HCT116 (cell line): ENCODE results near the gene RPL41. TPM values are rescaled to one million over a fixed set of nuclear protein-coding genes. Genes with fewer than 3 reads are reported as not detected.

Source experiments
- ATAC-seq: fragments of 200-7000 bp; cut with Tn5 transposase; 2 replicates; pipeline ENCODE4 v1.9.1; 2020; ENCODE audit warnings: mild to moderate bottlenecking, moderate library complexity
- Bru-seq: library from RNA; stranded (reverse); fragments of 400-500 nt; gene quantifications from one replicate; lab custom pipeline; 2021; lab: Mats Ljungman, UMichigan
- BruChase-seq, 2 experiments: library from RNA; stranded (reverse); fragments of 400-500 nt; gene quantifications; one replicate each; lab custom pipeline; 2021; lab: Mats Ljungman, UMichigan
- BruUV-seq: library from RNA; stranded (reverse); fragments of 400-500 nt; replicated peaks from 2 replicates; lab custom pipeline; 2021; lab: Mats Ljungman, UMichigan
- CTCF ChIA-PET: fragments of 300-600 bp; sonication (Branson Sonifier 250); formaldehyde crosslinking; loops from one replicate; lab custom pipeline; 2021; ENCODE audit warnings: antibody characterized with exemption; lab: Charles Lee
- POLR2A ChIA-PET: fragments of 300-600, 350-600 bp; sonication (Branson Sonifier 250); formaldehyde crosslinking; loops from one replicate; lab custom pipeline; 2021; ENCODE audit warnings: antibody characterized with exemption; lab: Charles Lee
- RAD21 ChIA-PET, 2 experiments: fragments of 300-600 bp; sonication (Branson Sonifier 250); formaldehyde crosslinking; loops; one replicate each; lab custom pipeline; 2023; ENCODE audit warnings: low total read pairs in 2 of 2; ENCODE audit not compliant: uncharacterized antibody in 2 of 2, unreplicated experiment in 2 of 2, low non-redundant PET in 1 of 2; lab: Charles Lee
- DNase-seq: peaks from one replicate; pipeline ENCODE4 v3.0.0-alpha.2; 2010; ENCODE audit warnings: low read depth, low spot score
- H2AFZ ChIP-seq: fragments of 200-600 bp; shearing (Covaris generic), sonication (generic); 2 replicates; pipeline ENCODE4 v1.6.1; 2017; ENCODE audit warnings: low read depth, mixed run types, mixed read lengths, antibody characterized with exemption, low read length; ENCODE audit not compliant: poor library complexity, severe bottlenecking
- H3K27ac ChIP-seq: 2 replicates; pipeline ENCODE4 v1.5.1; 2012; ENCODE audit warnings: low read depth, low read length
- H3K27me3 ChIP-seq: fragments of 200-600 bp; sonication (generic); 2 replicates; pipeline ENCODE4 v1.6.1; 2016; ENCODE audit warnings: mixed run types, low read length, mixed read lengths; ENCODE audit not compliant: insufficient read depth
- H3K36me3 ChIP-seq, 2 experiments: fragments of 200-500 bp in 1 of 2; fragments of 200-600 bp in 1 of 2; sonication (Bioruptor generic) in 1 of 2; sonication (generic) in 1 of 2; 2 replicates each; pipeline versions ENCODE4 v1.5.1 to v1.6.1; 2014 to 2016; ENCODE audit warnings: low read length in 2 of 2, inconsistent platforms in 1 of 2, mixed read lengths in 1 of 2, mixed run types in 1 of 2; ENCODE audit not compliant: insufficient read depth in 2 of 2, control insufficient read depth in 1 of 2
- H3K4me1 ChIP-seq, 2 experiments: fragments of 200-600 bp in 1 of 2; sonication (generic) in 1 of 2; 2 replicates each; pipeline versions ENCODE4 v1.5.1 to v1.6.1; 2012 to 2017; ENCODE audit warnings: low read length in 2 of 2, inconsistent platforms in 1 of 2, mild to moderate bottlenecking in 1 of 2, mixed read lengths in 1 of 2, mixed run types in 1 of 2, moderate library complexity in 1 of 2; ENCODE audit not compliant: insufficient read depth in 2 of 2, control insufficient read depth in 1 of 2
- H3K4me2 ChIP-seq: fragments of 200-600 bp; sonication (generic); 2 replicates; pipeline ENCODE4 v1.6.1; 2017; ENCODE audit warnings: mixed run types, low read length, mixed read lengths
- H3K4me3 ChIP-seq, 2 experiments: fragments of 200-600 bp in 1 of 2; sonication (generic) in 1 of 2; replicated peaks in 1 of 2; 2 replicates each; pipeline ENCODE4 v1.5.1; 2011 to 2016; ENCODE audit warnings: low read length in 2 of 2, control low read depth in 1 of 2, low read depth in 1 of 2, mild to moderate bottlenecking in 1 of 2, mixed read lengths in 1 of 2, mixed run types in 1 of 2
- H3K79me2 ChIP-seq: fragments of 200-600 bp; sonication (generic); 2 replicates; pipeline ENCODE4 v1.6.1; 2017; ENCODE audit warnings: mild to moderate bottlenecking, mixed run types, low read length, moderate library complexity, mixed read lengths; ENCODE audit not compliant: insufficient read depth
- H3K9ac ChIP-seq: fragments of 200-600 bp; sonication (generic); 2 replicates; pipeline ENCODE4 v1.6.1; 2016; ENCODE audit warnings: low read length, mixed read lengths
- H3K9me2 ChIP-seq: fragments of 200-600 bp; sonication (generic), shearing (Covaris generic); 2 replicates; pipeline ENCODE4 v1.6.1; 2017; ENCODE audit warnings: mixed run types, mild to moderate bottlenecking, moderate library complexity; ENCODE audit not compliant: insufficient read depth
- H3K9me3 ChIP-seq, 2 experiments: fragments of 200-500 bp in 1 of 2; fragments of 200-600 bp in 1 of 2; sonication (Bioruptor generic) in 1 of 2; sonication (generic) in 1 of 2; 2 replicates each; pipeline ENCODE4 v1.6.1; 2014 to 2017; ENCODE audit warnings: low read length in 2 of 2, mixed read lengths in 2 of 2, inconsistent platforms in 1 of 2, low read depth in 1 of 2, mild to moderate bottlenecking in 1 of 2, mixed run types in 1 of 2, moderate library complexity in 1 of 2; ENCODE audit not compliant: control insufficient read depth in 1 of 2, insufficient read depth in 1 of 2
- H4K20me1 ChIP-seq: fragments of 200-600 bp; sonication (generic), shearing (Covaris generic); 2 replicates; pipeline ENCODE4 v1.6.1; 2017; ENCODE audit warnings: mixed run types, mild to moderate bottlenecking, moderate library complexity; ENCODE audit not compliant: insufficient read depth
- CBX3 ChIP-seq: IDR thresholded peaks from 2 replicates; pipeline ENCODE4 v1.6.1; 2012; ENCODE audit warnings: low read depth
- CEBPB ChIP-seq: IDR thresholded peaks from 2 replicates; pipeline ENCODE4 v1.6.1; 2012; ENCODE audit warnings: low read depth
- EZH2 ChIP-seq: fragments of 200-600 bp; sonication (generic); IDR thresholded peaks from 2 replicates; pipeline ENCODE4 v1.6.1; 2017; ENCODE audit warnings: antibody characterized with exemption, mixed run types
- JUND ChIP-seq: IDR thresholded peaks from 2 replicates; pipeline ENCODE4 v1.6.1; 2012
- POLR2A ChIP-seq: IDR thresholded peaks from 2 replicates; pipeline ENCODE4 v1.7.0; 2011; ENCODE audit warnings: borderline replicate concordance; ENCODE audit not compliant: insufficient read depth, insufficient read length; ENCODE audit errors: extremely low read depth
- POLR2AphosphoS5 ChIP-seq: IDR thresholded peaks from 2 replicates; pipeline ENCODE4 v1.6.1; 2011; ENCODE audit warnings: mild to moderate bottlenecking, low read depth, low read length, moderate library complexity
- RAD21 ChIP-seq: IDR thresholded peaks from 2 replicates; pipeline ENCODE4 v1.6.1; 2012; ENCODE audit warnings: low read depth, mild to moderate bottlenecking
- SP1 ChIP-seq: IDR thresholded peaks from 2 replicates; pipeline ENCODE4 v1.6.1; 2012; ENCODE audit warnings: low read depth
- SRF ChIP-seq: IDR thresholded peaks from 2 replicates; pipeline ENCODE4 v1.6.1; 2012; ENCODE audit warnings: low read depth
- YY1 ChIP-seq: IDR thresholded peaks from 2 replicates; pipeline ENCODE4 v1.6.1; 2011; ENCODE audit warnings: low read length, low read depth, moderate library complexity, mild to moderate bottlenecking; ENCODE audit not compliant: insufficient replicate concordance; ENCODE audit errors: extremely low read depth
- ZFX ChIP-seq: fragments of 450-650 bp; IDR thresholded peaks from 2 replicates; pipeline ENCODE4 v1.6.1; 2017
- ZNF274 ChIP-seq: fragments of 200-500 bp; sonication (Bioruptor generic); IDR thresholded peaks from 2 replicates; pipeline ENCODE4 v1.6.1; 2014; ENCODE audit warnings: mild to moderate bottlenecking, low read depth, low read length, inconsistent platforms
- intact Hi-C: fragments of 100-400 bp; cut with micrococcal nuclease; formaldehyde crosslinking; loops from 2 replicates; pipeline ENCODE4 v1.10.0; 2022
- long read RNA-seq: library from polyadenylated mRNA; unstranded; transcript quantifications from one replicate; pipeline ENCODE4 v2.0.0, GENCODE V29; 2021; ENCODE audit not compliant: unreplicated experiment
- polyA plus RNA-seq: library from polyadenylated mRNA; unstranded; fragments of >200 nt; gene quantifications from 2 replicates; pipeline ENCODE4 v1.2.1, GENCODE V29; 2012; ENCODE audit warnings: missing spikeins
- total RNA-seq: library from RNA; stranded (reverse); gene quantifications from one replicate; pipeline ENCODE4 v1.2.1, GENCODE V29; 2021; ENCODE audit not compliant: unreplicated experiment
- TF ChIP-seq, protein P1 (sequence below): IDR thresholded peaks from 2 replicates; pipeline ENCODE4 v1.6.1; 2012
- TF ChIP-seq, protein P2 (sequence below): IDR thresholded peaks from 2 replicates; pipeline ENCODE4 v1.6.1; 2011; ENCODE audit warnings: mild to moderate bottlenecking, low read length, moderate library complexity; ENCODE audit not compliant: insufficient replicate concordance; ENCODE audit errors: extremely low read depth
- TF ChIP-seq, protein P3 (sequence below): IDR thresholded peaks from 2 replicates; pipeline ENCODE4 v1.6.1; 2012; ENCODE audit warnings: low read depth
- TF ChIP-seq, protein P4 (sequence below), 3 experiments: fragments of 200-600 bp in 1 of 3; sonication (generic) in 1 of 3; IDR thresholded peaks in 2 of 3; conservative IDR thresholded peaks in 1 of 3; 2 replicates each; pipeline ENCODE4 v1.5.1; 2012 to 2017; ENCODE audit warnings: low read depth in 2 of 3, low read length in 2 of 3, antibody characterized with exemption in 1 of 3, borderline replicate concordance in 1 of 3, control low read depth in 1 of 3, mild to moderate bottlenecking in 1 of 3, mixed read lengths in 1 of 3, mixed run types in 1 of 3, moderate library complexity in 1 of 3; ENCODE audit not compliant: insufficient read depth in 1 of 3

RPL41 gene
- total RNA-seq, result 4,327 TPM
- polyA plus RNA-seq, result 11,465 and 11,614 TPM in 2 replicates
- Bru-seq, nascent RNA, result percentile 100 among the genes with signal in this experiment
- BruChase-seq, experiment 1, labeled RNA remaining after a 6-hour chase, result percentile 100 among the genes with signal in this experiment
- percentile 100 among the genes with signal in this experiment for BruChase-seq, experiment 2, labeled RNA remaining after a 2-hour chase
- long read RNA-seq, transcript RPL41-204 (3 exons, 699 nt), result minor isoform, 26 of 2,115 reads
- long read RNA-seq, transcript RPL41-206 (2 exons, 595 nt), result minor isoform, 10 of 2,115 reads
- long read RNA-seq, transcript RPL41-202 (4 exons, 469 nt), result major isoform, 1,756 of 2,115 reads
- long read RNA-seq, partial matches to known transcripts, result 10 of 2,115 reads
- long read RNA-seq, other reads (novel, unspliced or antisense), result 311 of 2,115 reads

GRCh38 chr12:56116267-56117081 lies at the start of gene RPL41:
Gene RPL41, plus strand, starts transcription at chr12:56116633.
- Histone ChIP-seq H3K79me2 (peaks cover 18% of the 10 kb centered on the region), H3K9ac (peak within 1 kb of the TSS; percentile 92), H3K4me2 (peak within 1 kb of the TSS; percentile 88), H3K4me1 (peaks cover 23 to 34% of the 10 kb centered on the region in 2 experiments), H3K27ac (peak within 1 kb of the TSS; percentile 93), H2AFZ (peak within 1 kb of the TSS; percentile 24), H3K4me3 (peak within 1 kb of the TSS; percentile 80 to 82), H4K20me1 (no peaks in the 10 kb centered on the region), H3K9me3 (no peaks in the 10 kb centered on the region), H3K27me3 (no peaks in the 10 kb centered on the region), H3K9me2 (no peaks in the 10 kb centered on the region), H3K36me3 (peaks cover 11 to 41% of the 10 kb centered on the region in 2 experiments)
- ATAC-seq, result peak; percentile 31
- BruUV-seq, result TSS peak; percentile 92
- intact Hi-C loops, result loop anchor here (1.0 to 10.0 kb wide), 4 partner anchors 12 to 382 kb away; partner anchors contain the start of genes PA2G4 and SUOX
- peak; percentile 91 for DNase-seq
- ChIA-PET RAD21 (no interaction called here), CTCF (interaction anchor here (2.2 to 3.3 kb wide), 2 partner anchors 11 to 12 kb away, joined by 5 to 24 read pairs; partner anchors contain the start of genes ESYT1 and PA2G4), POLR2A (interaction anchor here (0.7 to 4.6 kb wide), 9 partner anchors 11 to 379 kb away, joined by 3 to 75 read pairs (median 5); partner anchors contain the start of genes ESYT1, PA2G4, RAB5B and SMARCC2)
- no peak for TF ChIP-seq SP1
- TF ChIP-seq, protein P1, sequence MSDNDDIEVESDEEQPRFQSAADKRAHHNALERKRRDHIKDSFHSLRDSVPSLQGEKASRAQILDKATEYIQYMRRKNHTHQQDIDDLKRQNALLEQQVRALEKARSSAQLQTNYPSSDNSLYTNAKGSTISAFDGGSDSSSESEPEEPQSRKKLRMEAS, result no peak
- no peak for TF ChIP-seq CEBPB
- TF ChIP-seq CBX3, result no peak
- TF ChIP-seq, protein P2, sequence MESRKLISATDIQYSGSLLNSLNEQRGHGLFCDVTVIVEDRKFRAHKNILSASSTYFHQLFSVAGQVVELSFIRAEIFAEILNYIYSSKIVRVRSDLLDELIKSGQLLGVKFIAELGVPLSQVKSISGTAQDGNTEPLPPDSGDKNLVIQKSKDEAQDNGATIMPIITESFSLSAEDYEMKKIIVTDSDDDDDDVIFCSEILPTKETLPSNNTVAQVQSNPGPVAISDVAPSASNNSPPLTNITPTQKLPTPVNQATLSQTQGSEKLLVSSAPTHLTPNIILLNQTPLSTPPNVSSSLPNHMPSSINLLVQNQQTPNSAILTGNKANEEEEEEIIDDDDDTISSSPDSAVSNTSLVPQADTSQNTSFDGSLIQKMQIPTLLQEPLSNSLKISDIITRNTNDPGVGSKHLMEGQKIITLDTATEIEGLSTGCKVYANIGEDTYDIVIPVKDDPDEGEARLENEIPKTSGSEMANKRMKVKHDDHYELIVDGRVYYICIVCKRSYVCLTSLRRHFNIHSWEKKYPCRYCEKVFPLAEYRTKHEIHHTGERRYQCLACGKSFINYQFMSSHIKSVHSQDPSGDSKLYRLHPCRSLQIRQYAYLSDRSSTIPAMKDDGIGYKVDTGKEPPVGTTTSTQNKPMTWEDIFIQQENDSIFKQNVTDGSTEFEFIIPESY, result peak; percentile 66
- no peak for TF ChIP-seq RAD21
- TF ChIP-seq ZNF274, result no peak
- TF ChIP-seq JUND, result no peak
- TF ChIP-seq, protein P3, sequence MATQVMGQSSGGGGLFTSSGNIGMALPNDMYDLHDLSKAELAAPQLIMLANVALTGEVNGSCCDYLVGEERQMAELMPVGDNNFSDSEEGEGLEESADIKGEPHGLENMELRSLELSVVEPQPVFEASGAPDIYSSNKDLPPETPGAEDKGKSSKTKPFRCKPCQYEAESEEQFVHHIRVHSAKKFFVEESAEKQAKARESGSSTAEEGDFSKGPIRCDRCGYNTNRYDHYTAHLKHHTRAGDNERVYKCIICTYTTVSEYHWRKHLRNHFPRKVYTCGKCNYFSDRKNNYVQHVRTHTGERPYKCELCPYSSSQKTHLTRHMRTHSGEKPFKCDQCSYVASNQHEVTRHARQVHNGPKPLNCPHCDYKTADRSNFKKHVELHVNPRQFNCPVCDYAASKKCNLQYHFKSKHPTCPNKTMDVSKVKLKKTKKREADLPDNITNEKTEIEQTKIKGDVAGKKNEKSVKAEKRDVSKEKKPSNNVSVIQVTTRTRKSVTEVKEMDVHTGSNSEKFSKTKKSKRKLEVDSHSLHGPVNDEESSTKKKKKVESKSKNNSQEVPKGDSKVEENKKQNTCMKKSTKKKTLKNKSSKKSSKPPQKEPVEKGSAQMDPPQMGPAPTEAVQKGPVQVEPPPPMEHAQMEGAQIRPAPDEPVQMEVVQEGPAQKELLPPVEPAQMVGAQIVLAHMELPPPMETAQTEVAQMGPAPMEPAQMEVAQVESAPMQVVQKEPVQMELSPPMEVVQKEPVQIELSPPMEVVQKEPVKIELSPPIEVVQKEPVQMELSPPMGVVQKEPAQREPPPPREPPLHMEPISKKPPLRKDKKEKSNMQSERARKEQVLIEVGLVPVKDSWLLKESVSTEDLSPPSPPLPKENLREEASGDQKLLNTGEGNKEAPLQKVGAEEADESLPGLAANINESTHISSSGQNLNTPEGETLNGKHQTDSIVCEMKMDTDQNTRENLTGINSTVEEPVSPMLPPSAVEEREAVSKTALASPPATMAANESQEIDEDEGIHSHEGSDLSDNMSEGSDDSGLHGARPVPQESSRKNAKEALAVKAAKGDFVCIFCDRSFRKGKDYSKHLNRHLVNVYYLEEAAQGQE, result no peak
- TF ChIP-seq ZFX, result peak; percentile 29; the same call in 1 of the 2 replicates
- no peak for TF ChIP-seq SRF
- TF ChIP-seq POLR2A, result peak; percentile 100
- TF ChIP-seq, protein P4, sequence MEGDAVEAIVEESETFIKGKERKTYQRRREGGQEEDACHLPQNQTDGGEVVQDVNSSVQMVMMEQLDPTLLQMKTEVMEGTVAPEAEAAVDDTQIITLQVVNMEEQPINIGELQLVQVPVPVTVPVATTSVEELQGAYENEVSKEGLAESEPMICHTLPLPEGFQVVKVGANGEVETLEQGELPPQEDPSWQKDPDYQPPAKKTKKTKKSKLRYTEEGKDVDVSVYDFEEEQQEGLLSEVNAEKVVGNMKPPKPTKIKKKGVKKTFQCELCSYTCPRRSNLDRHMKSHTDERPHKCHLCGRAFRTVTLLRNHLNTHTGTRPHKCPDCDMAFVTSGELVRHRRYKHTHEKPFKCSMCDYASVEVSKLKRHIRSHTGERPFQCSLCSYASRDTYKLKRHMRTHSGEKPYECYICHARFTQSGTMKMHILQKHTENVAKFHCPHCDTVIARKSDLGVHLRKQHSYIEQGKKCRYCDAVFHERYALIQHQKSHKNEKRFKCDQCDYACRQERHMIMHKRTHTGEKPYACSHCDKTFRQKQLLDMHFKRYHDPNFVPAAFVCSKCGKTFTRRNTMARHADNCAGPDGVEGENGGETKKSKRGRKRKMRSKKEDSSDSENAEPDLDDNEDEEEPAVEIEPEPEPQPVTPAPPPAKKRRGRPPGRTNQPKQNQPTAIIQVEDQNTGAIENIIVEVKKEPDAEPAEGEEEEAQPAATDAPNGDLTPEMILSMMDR (IDR thresholded peaks at IDR 0.05 in 2 of 3, conservative IDR thresholded peaks at IDR 0.05 in 1 of 3; ENCODE audit: borderline replicate concordance in 1 of 3, insufficient read depth in 1 of 3, low read depth in 2 of 3, low read length in 2 of 3), result no peak
- peak; percentile 90 for TF ChIP-seq YY1
- no peak for TF ChIP-seq EZH2
- TF ChIP-seq POLR2AphosphoS5, result peak; percentile 100
